Large intestine (tissue), 3 donors: ENCODE data around the gene ADARB2. TPM values are rescaled to one million over a fixed set of nuclear protein-coding genes. Genes with fewer than 3 reads are reported as not detected.
"Not testable (repeated sequence)": the region's sequence is repeated elsewhere in the genome, so short reads cannot be mapped to it uniquely, and the experiment has no call there.

ENCODE experiments used
- DNase-seq, 2 donors: peaks; one replicate each; pipeline versions ENCODE4 v3.0.0 to v3.0.0-alpha.2; 2013
- H3K27ac ChIP-seq: one replicate; pipeline ENCODE4 v1.5.1; 2013; ENCODE audit warnings: low read length
- H3K27me3 ChIP-seq: 2 replicates; pipeline ENCODE4 v1.6.1; 2013; ENCODE audit warnings: low read length; ENCODE audit not compliant: control insufficient read depth, insufficient read depth
- H3K36me3 ChIP-seq: 2 replicates; pipeline ENCODE4 v1.6.1; 2013; ENCODE audit warnings: low read length; ENCODE audit not compliant: control insufficient read depth, insufficient read depth
- H3K4me1 ChIP-seq: one replicate; pipeline ENCODE4 v1.6.1; 2013; ENCODE audit warnings: low read length; ENCODE audit not compliant: control insufficient read depth, insufficient read depth
- H3K4me3 ChIP-seq: one replicate; pipeline ENCODE4 v1.5.1; 2013; ENCODE audit warnings: low read length
- H3K9me3 ChIP-seq: one replicate; pipeline ENCODE4 v1.6.1; 2013; ENCODE audit warnings: mild to moderate bottlenecking, low read depth, low read length, moderate library complexity; ENCODE audit not compliant: control insufficient read depth
- WGBS: methylation state at CpG from one replicate; pipeline ENCODE4 v1.1.5; 2013; ENCODE audit warnings: low lambda C conversion rate; ENCODE audit not compliant: insufficient coverage; 5-methylcytosine and 5-hydroxymethylcytosine counted together
- polyA plus RNA-seq: library from polyadenylated mRNA; unstranded; fragments of 120-200 nt; gene quantifications from one replicate; pipeline ENCODE4 v1.2.1, GENCODE V29; 2013

The ADARB2 gene
- polyA plus RNA-seq, 1 donor: 0.52 TPM

- DNase-seq: no peak
- H3K27me3 ChIP-seq: peaks cover 7% of the 10 kb centered on the region
- no peaks in the 10 kb centered on the region for H3K9me3 ChIP-seq
- H3K27ac ChIP-seq: no peak overlapping the region
- H3K4me1 ChIP-seq: no peaks in the 10 kb centered on the region
- H3K4me3 ChIP-seq: no peak overlapping the region
- no peaks in the 10 kb centered on the region for H3K36me3 ChIP-seq
- no CpG with 5 or more reads among the region's 5 CpGs for WGBS
These were observed 379.2 kb downstream of the ADARB2 start for GRCh38 chr10:1358147-1358546.

- no peaks in the 10 kb centered on the region for H3K27me3 ChIP-seq
- WGBS: no CpG with 5 or more reads among the region's 4 CpGs
- H3K36me3 ChIP-seq: no peaks in the 10 kb centered on the region
These were observed 381.0 kb downstream of the ADARB2 start for GRCh38 chr10:1356349-1356748.

GRCh38 chr10:1354809-1355710, 382.3 kb downstream of the ADARB2 start:
- WGBS: 43% methylated on average over 2 of the region's 10 CpGs
- no peak for DNase-seq

More at GRCh38 chr10:1356349-1356748, 381.0 kb downstream of the ADARB2 start:
- no peak for DNase-seq
- no peaks in the 10 kb centered on the region for H3K4me1 ChIP-seq
- no peak overlapping the region for H3K27ac ChIP-seq
- no peak overlapping the region for H3K4me3 ChIP-seq
- no peaks in the 10 kb centered on the region for H3K9me3 ChIP-seq

GRCh38 chr10:1352296-1352695, 385.0 kb downstream of the ADARB2 start:
- not testable (repeated sequence) for H3K27me3 ChIP-seq, H3K4me1 ChIP-seq, H3K4me3 ChIP-seq, H3K9me3 ChIP-seq, H3K36me3 ChIP-seq, H3K27ac ChIP-seq, DNase-seq
- no CpG with 5 or more reads among the region's 7 CpGs for WGBS

More at GRCh38 chr10:1354809-1355710, 382.3 kb downstream of the ADARB2 start:
- Histone ChIP-seq H3K9me3 (no peaks in the 10 kb centered on the region), H3K27me3 (no peaks in the 10 kb centered on the region), H3K27ac (no peak overlapping the region), H3K36me3 (no peaks in the 10 kb centered on the region), H3K4me3 (no peak overlapping the region), H3K4me1 (no peaks in the 10 kb centered on the region)

GRCh38 chr10:1348773-1349050, 388.6 kb downstream of the ADARB2 start:
- Histone ChIP-seq H3K9me3 (no peaks in the 10 kb centered on the region), H3K27ac (no peak overlapping the region), H3K4me1 (no peaks in the 10 kb centered on the region), H3K4me3 (no peak overlapping the region), H3K36me3 (no peaks in the 10 kb centered on the region), H3K27me3 (no peaks in the 10 kb centered on the region)
- DNase-seq: no peak
- no CpG with 5 or more reads among the region's 5 CpGs for WGBS

GRCh38 chr10:1347962-1348772, 389.2 kb downstream of the ADARB2 start:
- Histone ChIP-seq H3K36me3 (no peaks in the 10 kb centered on the region), H3K9me3 (no peaks in the 10 kb centered on the region), H3K4me1 (no peaks in the 10 kb centered on the region), H3K27ac (no peak overlapping the region), H3K4me3 (no peak overlapping the region), H3K27me3 (no peaks in the 10 kb centered on the region)
- WGBS: 88% methylated on average over 3 of the region's 17 CpGs
- DNase-seq: no peak

GRCh38 chr10:1347525-1347924, 389.8 kb downstream of the ADARB2 start:
- 100% methylated on average over 1 of the region's 15 CpGs for WGBS
- no peak for DNase-seq
- no peaks in the 10 kb centered on the region for H3K27me3 ChIP-seq
- no peak overlapping the region for H3K27ac ChIP-seq
- H3K9me3 ChIP-seq: no peaks in the 10 kb centered on the region
- H3K4me3 ChIP-seq: no peak overlapping the region
- H3K4me1 ChIP-seq: no peaks in the 10 kb centered on the region
- H3K36me3 ChIP-seq: no peaks in the 10 kb centered on the region

- no CpG with 5 or more reads among the region's 8 CpGs for WGBS
- Histone ChIP-seq H3K36me3 (no peaks in the 10 kb centered on the region), H3K27ac (no peak overlapping the region), H3K4me1 (no peaks in the 10 kb centered on the region), H3K9me3 (no peaks in the 10 kb centered on the region), H3K27me3 (no peaks in the 10 kb centered on the region), H3K4me3 (no peak overlapping the region)
- DNase-seq: no peak
These were observed 391.1 kb downstream of the ADARB2 start for GRCh38 chr10:1346201-1346600.

- Histone ChIP-seq H3K4me1 (no peaks in the 10 kb centered on the region), H3K27ac (no peak overlapping the region), H3K4me3 (no peak overlapping the region), H3K27me3 (no peaks in the 10 kb centered on the region), H3K9me3 (no peaks in the 10 kb centered on the region), H3K36me3 (no peaks in the 10 kb centered on the region)
- 100% methylated on average over 1 of the region's 4 CpGs for WGBS
- no peak for DNase-seq
These were observed 392.0 kb downstream of the ADARB2 start for GRCh38 chr10:1345368-1345767.

- H3K27me3 ChIP-seq: no peaks in the 10 kb centered on the region
- no CpG with 5 or more reads among the region's 17 CpGs for whole genome bisulfite sequencing
- H3K4me3 ChIP-seq: no peak overlapping the region
- H3K9me3 ChIP-seq: no peaks in the 10 kb centered on the region
- H3K36me3 ChIP-seq: no peaks in the 10 kb centered on the region
- no peak for DNase-seq
- H3K4me1 ChIP-seq: no peaks in the 10 kb centered on the region
- H3K27ac ChIP-seq: no peak overlapping the region
These were observed 392.5 kb downstream of the ADARB2 start for GRCh38 chr10:1344846-1345245.
